Astrocyte (in vitro differentiated cells and primary cell): ENCODE data around the gene ANKRD33B. TPM values are rescaled to one million over a fixed set of nuclear protein-coding genes. Genes with fewer than 3 reads are reported as not detected.
"Not testable (repeated sequence)": the region's sequence is repeated elsewhere in the genome, so short reads cannot be mapped to it uniquely, and the experiment has no call there.

Experiments
- DNase-seq: peaks from one replicate; pipeline ENCODE4 v3.0.0-alpha.2; 2010; ENCODE audit warnings: low read depth
- FAIRE-seq: peaks from 2 replicates; lab custom pipeline; 2011; peaks lifted over from hg19 to GRCh38; lab: Jason Lieb, UNC
- H2AFZ ChIP-seq: 2 replicates; pipeline ENCODE4 v1.6.0; 2012; ENCODE audit warnings: low read depth, low read length, inconsistent platforms
- H3K27ac ChIP-seq: 2 replicates; pipeline ENCODE4 v1.5.1; 2011; ENCODE audit warnings: low read depth, low read length, inconsistent platforms
- H3K27me3 ChIP-seq: 2 replicates; pipeline ENCODE4 v1.6.0; 2011; ENCODE audit warnings: low read length, inconsistent platforms; ENCODE audit not compliant: insufficient read depth
- H3K36me3 ChIP-seq: 2 replicates; pipeline ENCODE4 v1.5.1; 2011; ENCODE audit warnings: low read length, inconsistent platforms; ENCODE audit not compliant: insufficient read depth
- H3K4me1 ChIP-seq: 2 replicates; pipeline ENCODE4 v1.5.1; 2011; ENCODE audit warnings: low read length, inconsistent platforms; ENCODE audit not compliant: insufficient read depth
- H3K4me2 ChIP-seq: 2 replicates; pipeline ENCODE4 v1.6.0; 2012; ENCODE audit warnings: low read length, inconsistent platforms
- H3K4me3 ChIP-seq: 2 replicates; pipeline ENCODE4 v1.5.1; 2011; ENCODE audit warnings: low read depth, mild to moderate bottlenecking, low read length, inconsistent platforms; ENCODE audit not compliant: insufficient read depth
- H3K79me2 ChIP-seq: 2 replicates; pipeline ENCODE4 v1.6.0; 2012; ENCODE audit warnings: mild to moderate bottlenecking, low read length, inconsistent platforms; ENCODE audit not compliant: insufficient read depth
- H3K9ac ChIP-seq: 2 replicates; pipeline ENCODE4 v1.6.0; 2012; ENCODE audit warnings: mild to moderate bottlenecking, low read length, inconsistent platforms
- H3K9me3 ChIP-seq: 2 replicates; pipeline ENCODE4 v1.5.1; 2012; ENCODE audit warnings: low read depth, mild to moderate bottlenecking, low read length, inconsistent platforms; ENCODE audit not compliant: insufficient read depth
- H4K20me1 ChIP-seq: 2 replicates; pipeline ENCODE4 v1.6.0; 2012; ENCODE audit warnings: low read length, inconsistent platforms; ENCODE audit not compliant: insufficient read depth
- H3K27ac Mint-ChIP-seq: one replicate; pipeline ENCODE4 v1.8.0; 2021; ENCODE audit warnings: mild to moderate bottlenecking, mixed read lengths; ENCODE audit not compliant: unreplicated experiment
- H3K27me3 Mint-ChIP-seq: one replicate; pipeline ENCODE4 v1.8.0; 2021; ENCODE audit warnings: low read depth, mixed read lengths; ENCODE audit not compliant: unreplicated experiment
- H3K36me3 Mint-ChIP-seq: one replicate; pipeline ENCODE4 v1.8.0; 2021; ENCODE audit warnings: low read depth, mixed read lengths; ENCODE audit not compliant: unreplicated experiment
- H3K4me1 Mint-ChIP-seq: one replicate; pipeline ENCODE4 v1.8.0; 2021; ENCODE audit warnings: low read depth, mixed read lengths; ENCODE audit not compliant: unreplicated experiment
- H3K4me3 Mint-ChIP-seq: one replicate; pipeline ENCODE4 v1.8.0; 2021; ENCODE audit warnings: mild to moderate bottlenecking, moderate library complexity, mixed read lengths; ENCODE audit not compliant: unreplicated experiment
- H3K9me3 Mint-ChIP-seq: one replicate; pipeline ENCODE4 v1.8.0; 2021; ENCODE audit warnings: mild to moderate bottlenecking, mixed read lengths; ENCODE audit not compliant: unreplicated experiment
- EZH2 ChIP-seq: IDR thresholded peaks from 2 replicates; pipeline ENCODE4 v1.6.1; 2012; ENCODE audit warnings: mild to moderate bottlenecking, low read length, inconsistent platforms; ENCODE audit not compliant: insufficient read depth
- total RNA-seq: library from RNA; stranded (reverse); gene quantifications from 2 replicates; pipeline ENCODE4 v1.2.1, GENCODE V29; 2021
- TF ChIP-seq, protein P1 (sequence below): IDR thresholded peaks from 2 replicates; pipeline ENCODE4 v1.5.1; 2011; ENCODE audit warnings: low read depth, mild to moderate bottlenecking, inconsistent platforms, low read length, moderate library complexity; ENCODE audit not compliant: insufficient read depth

ANKRD33B gene
- total RNA-seq, 1 donor from 2014 or later = 22.7 TPM

DNA sequence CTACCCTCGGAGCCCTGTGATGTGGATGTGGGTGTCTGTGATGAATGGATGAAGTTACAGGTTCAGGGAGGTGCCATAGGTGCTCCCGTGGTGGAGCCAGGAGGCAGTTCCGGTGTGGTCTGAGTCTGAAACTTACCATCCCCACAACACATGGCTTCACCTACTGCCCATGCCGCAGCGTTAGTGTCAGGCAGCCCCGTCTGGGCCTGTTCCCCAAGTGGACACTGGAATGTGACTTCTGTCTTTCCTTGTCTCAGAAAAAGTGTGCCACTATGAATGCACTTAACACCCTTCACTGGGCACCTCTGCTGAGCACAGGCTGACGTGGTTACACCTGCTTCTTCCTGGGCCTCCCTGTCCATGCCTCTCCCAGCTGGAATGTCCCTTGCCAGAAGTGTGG, 8.6 kb downstream of the ANKRD33B start:
- no peaks in the 10 kb centered on the region for H3K27me3 Mint-ChIP-seq
- Histone ChIP-seq H2AFZ (no peak overlapping the region), H3K9ac (no peak overlapping the region), H3K9me3 (no peaks in the 10 kb centered on the region), H3K27me3 (no peaks in the 10 kb centered on the region), H3K4me3 (no peak overlapping the region), H3K4me1 (peaks cover 3% of the 10 kb centered on the region), H3K4me2 (no peak overlapping the region), H3K27ac (no peak overlapping the region), H4K20me1 (peaks cover 20% of the 10 kb centered on the region), H3K36me3 (no peaks in the 10 kb centered on the region), H3K79me2 (peaks cover 13% of the 10 kb centered on the region)
- no peak for DNase-seq
- no peaks in the 10 kb centered on the region for H3K9me3 Mint-ChIP-seq
- no peak overlapping the region for H3K27ac Mint-ChIP-seq
- H3K4me3 Mint-ChIP-seq = no peak overlapping the region
- TF ChIP-seq, protein P1, sequence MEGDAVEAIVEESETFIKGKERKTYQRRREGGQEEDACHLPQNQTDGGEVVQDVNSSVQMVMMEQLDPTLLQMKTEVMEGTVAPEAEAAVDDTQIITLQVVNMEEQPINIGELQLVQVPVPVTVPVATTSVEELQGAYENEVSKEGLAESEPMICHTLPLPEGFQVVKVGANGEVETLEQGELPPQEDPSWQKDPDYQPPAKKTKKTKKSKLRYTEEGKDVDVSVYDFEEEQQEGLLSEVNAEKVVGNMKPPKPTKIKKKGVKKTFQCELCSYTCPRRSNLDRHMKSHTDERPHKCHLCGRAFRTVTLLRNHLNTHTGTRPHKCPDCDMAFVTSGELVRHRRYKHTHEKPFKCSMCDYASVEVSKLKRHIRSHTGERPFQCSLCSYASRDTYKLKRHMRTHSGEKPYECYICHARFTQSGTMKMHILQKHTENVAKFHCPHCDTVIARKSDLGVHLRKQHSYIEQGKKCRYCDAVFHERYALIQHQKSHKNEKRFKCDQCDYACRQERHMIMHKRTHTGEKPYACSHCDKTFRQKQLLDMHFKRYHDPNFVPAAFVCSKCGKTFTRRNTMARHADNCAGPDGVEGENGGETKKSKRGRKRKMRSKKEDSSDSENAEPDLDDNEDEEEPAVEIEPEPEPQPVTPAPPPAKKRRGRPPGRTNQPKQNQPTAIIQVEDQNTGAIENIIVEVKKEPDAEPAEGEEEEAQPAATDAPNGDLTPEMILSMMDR = no peak
- TF ChIP-seq EZH2 = no peak
- FAIRE-seq = no peak
- H3K36me3 Mint-ChIP-seq = peaks cover 8% of the 10 kb centered on the region
- peaks cover 21% of the 10 kb centered on the region for H3K4me1 Mint-ChIP-seq

DNA sequence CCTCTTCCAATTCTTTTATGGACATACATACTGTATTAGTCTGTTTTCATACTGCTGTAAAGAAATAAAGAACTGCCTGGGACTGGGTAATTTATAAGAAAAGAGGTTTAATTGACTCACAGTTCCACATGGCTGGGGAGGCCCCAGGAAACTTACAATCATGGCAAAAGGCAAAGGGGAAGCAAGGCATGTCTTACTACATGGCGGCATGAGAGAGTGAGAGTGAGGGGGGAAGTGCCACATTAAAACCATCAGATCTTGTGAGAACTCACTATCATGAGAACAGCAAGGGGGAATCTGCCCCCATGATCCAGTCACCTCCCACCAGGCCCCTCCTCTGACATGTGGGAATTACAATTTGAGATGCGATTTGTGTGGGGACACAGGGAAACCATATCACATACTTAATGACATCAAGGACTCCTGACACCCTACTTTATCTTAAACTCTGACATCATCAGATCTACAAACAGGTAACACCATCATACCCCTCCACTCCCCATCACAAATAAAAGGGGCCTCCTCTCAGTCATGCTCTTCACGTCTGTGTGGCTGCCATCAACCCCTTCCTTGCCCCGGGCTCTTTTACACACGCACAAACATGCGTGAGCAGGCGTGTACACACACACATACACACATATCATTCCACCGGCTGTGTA, 9.7 kb downstream of the ANKRD33B start:
- H3K9me3 Mint-ChIP-seq = no peaks in the 10 kb centered on the region
- Histone ChIP-seq H2AFZ (no peak overlapping the region), H3K4me3 (no peak overlapping the region), H3K27ac (no peak overlapping the region), H3K9ac (no peak overlapping the region), H3K27me3 (no peaks in the 10 kb centered on the region), H3K9me3 (no peaks in the 10 kb centered on the region), H3K79me2 (peaks cover 7% of the 10 kb centered on the region), H4K20me1 (peaks cover 8% of the 10 kb centered on the region), H3K4me1 (peaks cover 8% of the 10 kb centered on the region), H3K4me2 (no peak overlapping the region), H3K36me3 (no peaks in the 10 kb centered on the region)
- DNase-seq = no peak
- TF ChIP-seq, protein P1 = no peak
- TF ChIP-seq EZH2 = no peak
- H3K36me3 Mint-ChIP-seq = peaks cover 8% of the 10 kb centered on the region
- no peak overlapping the region for H3K27ac Mint-ChIP-seq
- no peak for FAIRE-seq
- no peak overlapping the region for H3K4me3 Mint-ChIP-seq
- no peaks in the 10 kb centered on the region for H3K27me3 Mint-ChIP-seq
- H3K4me1 Mint-ChIP-seq = peaks cover 19% of the 10 kb centered on the region

DNA sequence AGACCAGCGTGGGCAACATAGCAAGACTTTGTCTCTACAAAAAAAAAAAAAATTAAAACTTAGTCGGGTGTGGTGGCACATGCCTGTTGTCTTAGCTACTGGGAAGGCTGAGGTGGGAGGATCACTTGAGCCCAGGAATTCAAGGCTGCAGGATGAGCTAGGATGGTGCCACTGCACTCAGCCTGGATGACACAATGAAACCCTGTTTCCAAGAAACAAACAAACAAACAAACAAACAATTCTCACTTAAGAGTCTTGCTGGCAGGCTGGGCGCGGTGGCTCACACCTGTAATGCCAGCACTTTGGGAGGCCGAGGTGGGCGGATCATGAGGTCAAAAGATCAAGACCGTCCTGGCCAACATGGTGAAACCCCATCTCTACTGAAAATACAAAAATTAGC, 11.0 kb downstream of the ANKRD33B start:
- not testable (repeated sequence) for H3K27ac Mint-ChIP-seq, H3K4me2 ChIP-seq, H2AFZ ChIP-seq, H3K27me3 Mint-ChIP-seq, H3K9ac ChIP-seq, DNase-seq, H3K9me3 ChIP-seq, H4K20me1 ChIP-seq, H3K79me2 ChIP-seq, H3K4me3 Mint-ChIP-seq, H3K36me3 ChIP-seq, FAIRE-seq, H3K36me3 Mint-ChIP-seq, H3K4me1 ChIP-seq, H3K27me3 ChIP-seq, H3K27ac ChIP-seq, H3K9me3 Mint-ChIP-seq, H3K4me3 ChIP-seq
- H3K4me1 Mint-ChIP-seq = peaks cover 20% of the 10 kb centered on the region
